Neuronal stem cell (in vitro differentiated cells): Measurements from ENCODE around the gene HTR3A.

ENCODE experiments used
- DNase-seq: peaks from one replicate; pipeline ENCODE4 v3.0.0-alpha.2; 2013; ENCODE audit warnings: low spot score
- H2AFZ ChIP-seq: one replicate; pipeline ENCODE4 v1.6.1; 2013; ENCODE audit warnings: mild to moderate bottlenecking, low read length, inconsistent platforms
- H2AK5ac ChIP-seq: 2 replicates; pipeline ENCODE4 v1.6.1; 2013; ENCODE audit warnings: low read depth, mild to moderate bottlenecking, inconsistent platforms, low read length, moderate library complexity, mixed read lengths
- H2BK120ac ChIP-seq: 2 replicates; pipeline ENCODE4 v1.6.1; 2013; ENCODE audit warnings: low read depth, mild to moderate bottlenecking, inconsistent platforms, low read length, moderate library complexity, mixed read lengths
- H2BK12ac ChIP-seq: one replicate; pipeline ENCODE4 v1.6.1; 2013; ENCODE audit warnings: low read length, inconsistent platforms
- H2BK15ac ChIP-seq: 2 replicates; pipeline ENCODE4 v1.6.1; 2013; ENCODE audit warnings: mild to moderate bottlenecking, low read length, inconsistent platforms, mixed read lengths
- H2BK5ac ChIP-seq: one replicate; pipeline ENCODE4 v1.6.1; 2013; ENCODE audit warnings: inconsistent platforms, mild to moderate bottlenecking, low read length, moderate library complexity
- H3K14ac ChIP-seq: one replicate; pipeline ENCODE4 v1.6.1; 2013; ENCODE audit warnings: low read length, inconsistent platforms
- H3K18ac ChIP-seq: 2 replicates; pipeline ENCODE4 v1.6.1; 2013; ENCODE audit warnings: low read length, inconsistent platforms
- H3K23ac ChIP-seq: 2 replicates; pipeline ENCODE4 v1.6.1; 2013; ENCODE audit warnings: low read depth, mild to moderate bottlenecking, mixed read lengths, low read length, inconsistent platforms; ENCODE audit not compliant: poor library complexity
- H3K27ac ChIP-seq: replicated peaks from 3 replicates; pipeline ENCODE4 v1.5.1; 2013; ENCODE audit warnings: low read length, inconsistent platforms
- H3K27me3 ChIP-seq, 3 experiments: 2 replicates each; pipeline ENCODE4 v1.6.1; 2013; ENCODE audit warnings: low read length in 3 of 3, mild to moderate bottlenecking in 2 of 3, inconsistent platforms in 1 of 3, low read depth in 1 of 3, mixed read lengths in 1 of 3, moderate library complexity in 1 of 3; ENCODE audit not compliant: control insufficient read depth in 3 of 3, insufficient read depth in 3 of 3
- H3K36me3 ChIP-seq, 2 donors: replicated peaks in 1 of 2; 2 replicates each; pipeline ENCODE4 v1.6.1; 2013; ENCODE audit warnings: low read length in 2 of 2; ENCODE audit not compliant: control insufficient read depth in 2 of 2, insufficient read depth in 2 of 2
- H3K4ac ChIP-seq: 2 replicates; pipeline ENCODE4 v1.6.1; 2013; ENCODE audit warnings: inconsistent platforms, mild to moderate bottlenecking, low read length, moderate library complexity
- H3K4me1 ChIP-seq, 2 donors: 1 replicate in 1 of 2; 2 replicates in 1 of 2; pipeline ENCODE4 v1.6.1; 2013; ENCODE audit warnings: low read length in 2 of 2, low read depth in 1 of 2; ENCODE audit not compliant: control insufficient read depth in 2 of 2, insufficient read depth in 1 of 2
- H3K4me2 ChIP-seq: one replicate; pipeline ENCODE4 v1.6.1; 2013; ENCODE audit warnings: mild to moderate bottlenecking, low read length, inconsistent platforms; ENCODE audit not compliant: insufficient read depth, poor library complexity, severe bottlenecking
- H3K4me3 ChIP-seq, 2 donors: 2 replicates each; pipeline ENCODE4 v1.5.1; 2013; ENCODE audit warnings: low read length in 2 of 2, mild to moderate bottlenecking in 2 of 2, inconsistent platforms in 1 of 2, moderate library complexity in 1 of 2
- H3K79me1 ChIP-seq: one replicate; pipeline ENCODE4 v1.6.1; 2013; ENCODE audit warnings: low read depth, mild to moderate bottlenecking, inconsistent platforms, low read length, moderate library complexity
- H3K9ac ChIP-seq: one replicate; pipeline ENCODE4 v1.6.1; 2013; ENCODE audit warnings: mild to moderate bottlenecking, low read depth, low read length, inconsistent platforms; ENCODE audit not compliant: poor library complexity
- H3K9me3 ChIP-seq, 2 donors: replicated peaks in 1 of 2; 2 replicates each; pipeline versions ENCODE3 to v1.6.1; 2013; ENCODE audit warnings: low read length in 2 of 2, mild to moderate bottlenecking in 2 of 2, inconsistent platforms in 1 of 2, low read depth in 1 of 2, mixed read lengths in 1 of 2, moderate library complexity in 1 of 2; ENCODE audit not compliant: control insufficient read depth in 2 of 2, insufficient read depth in 1 of 2
- H4K8ac ChIP-seq: one replicate; pipeline ENCODE4 v1.6.1; 2013; ENCODE audit warnings: low read depth, mild to moderate bottlenecking, inconsistent platforms, low read length, moderate library complexity
- H4K91ac ChIP-seq: one replicate; pipeline ENCODE4 v1.6.1; 2013; ENCODE audit warnings: low read length, low read depth, mild to moderate bottlenecking, inconsistent platforms; ENCODE audit not compliant: poor library complexity
- WGBS, 2 donors: extraction: QIAGEN DNeasy Blood & Tissue Kit; methylation state at CpG; one replicate each; pipeline ENCODE4 v1.1.7; 2013; ENCODE audit warnings: missing lambda C conversion rate in 2 of 2, mixed read lengths in 1 of 2; ENCODE audit not compliant: insufficient read length in 2 of 2, insufficient replicate concordance in 1 of 2; ENCODE audit errors: extremely low coverage in 2 of 2; 5-methylcytosine and 5-hydroxymethylcytosine counted together

Gene HTR3A

DNA sequence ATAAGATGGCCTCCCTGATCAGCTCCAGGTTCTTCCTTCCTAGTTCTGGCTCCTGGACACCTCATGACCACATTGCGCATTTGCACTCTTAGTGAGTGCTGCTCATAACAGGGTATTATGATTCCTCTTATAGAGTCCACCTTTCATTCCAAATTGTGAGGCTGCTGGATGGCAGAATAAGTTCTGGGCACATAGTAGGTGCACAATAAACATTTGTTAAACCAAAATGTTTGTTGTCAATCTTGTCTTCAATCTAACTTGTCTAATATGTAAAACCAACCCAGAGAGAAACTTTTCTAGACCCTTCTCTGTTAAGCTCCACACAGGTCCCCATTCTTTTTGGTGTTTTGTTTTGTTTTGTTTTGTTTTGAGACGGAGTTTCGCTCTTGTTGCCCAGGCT, 62.0 kb downstream of the HTR3A start:
- no peak for DNase-seq
- Histone ChIP-seq H2BK12ac (no peak overlapping the region), H2AFZ (no peak overlapping the region), H3K9me3 (no peaks in the 10 kb centered on the region), H4K8ac (no peak overlapping the region), H4K91ac (no peak overlapping the region), H2BK15ac (no peak overlapping the region), H3K4me3 (no peak overlapping the region), H3K18ac (no peak overlapping the region), H3K23ac (no peak overlapping the region), H3K36me3 (no peaks in the 10 kb centered on the region), H3K9ac (no peak overlapping the region), H3K27ac (no peak overlapping the region), H3K4me2 (no peak overlapping the region), H3K79me1 (no peaks in the 10 kb centered on the region), H3K14ac (no peak overlapping the region), H3K27me3 (no peaks in the 10 kb centered on the region), H3K4ac (no peak overlapping the region), H2AK5ac (no peak overlapping the region), H2BK120ac (no peak overlapping the region), H3K4me1 (peaks cover 3 to 4% of the 10 kb centered on the region in 2 donors), H2BK5ac (no peak overlapping the region)
- WGBS, 2 donors = no CpG with 5 or more reads among the region's 3 CpGs

DNA sequence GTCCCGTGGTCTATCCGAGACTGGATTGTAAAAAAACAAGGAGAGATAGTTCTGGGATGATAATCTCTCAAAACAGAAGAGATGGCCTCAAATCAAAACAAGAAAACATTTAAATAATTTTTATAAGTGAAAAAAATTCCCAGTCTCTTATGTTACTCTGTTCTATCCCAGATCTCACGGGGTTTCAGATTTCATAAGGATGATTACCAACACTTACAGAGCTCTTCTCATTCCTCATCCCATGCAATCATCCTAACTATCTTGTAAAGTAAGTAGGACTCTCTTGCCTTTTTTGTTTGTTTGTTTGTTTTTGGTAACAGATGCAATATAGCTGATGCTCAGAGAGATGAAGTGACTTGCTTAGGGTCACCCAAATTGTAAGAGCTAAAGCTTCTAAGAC, 64.6 kb downstream of the HTR3A start:
- no peak for DNase-seq
- H3K27me3 ChIP-seq = no peaks in the 10 kb centered on the region
- no peak overlapping the region for H2AK5ac ChIP-seq
- H2BK120ac ChIP-seq = no peak overlapping the region
- H3K18ac ChIP-seq = no peak overlapping the region
- no peak overlapping the region for H3K9ac ChIP-seq
- H2BK12ac ChIP-seq = no peak overlapping the region
- WGBS, 2 donors = no CpG with 5 or more reads among the region's 3 CpGs
- no peak overlapping the region for H2AFZ ChIP-seq
- no peak overlapping the region for H3K4me3 ChIP-seq
- H3K14ac ChIP-seq = no peak overlapping the region
- H3K4ac ChIP-seq = no peak overlapping the region
- H2BK15ac ChIP-seq = no peak overlapping the region
- H2BK5ac ChIP-seq = no peak overlapping the region
- no peaks in the 10 kb centered on the region for H3K9me3 ChIP-seq
- no peak overlapping the region for H3K4me2 ChIP-seq
- H3K27ac ChIP-seq = no peak overlapping the region
- H4K91ac ChIP-seq = no peak overlapping the region
- H3K4me1 ChIP-seq = peaks cover 3% of the 10 kb centered on the region in 2 donors
- no peaks in the 10 kb centered on the region for H3K36me3 ChIP-seq
- no peak overlapping the region for H4K8ac ChIP-seq
- H3K79me1 ChIP-seq = no peaks in the 10 kb centered on the region
- no peak overlapping the region for H3K23ac ChIP-seq
